Fibroblast of lung (primary cell): ENCODE results near the gene TXNRD2.

ENCODE experiments used
- CTCF ChIP-seq, 2 donors: IDR thresholded peaks in 1 of 2; conservative IDR thresholded peaks in 1 of 2; 1 replicate in 1 of 2; 2 replicates in 1 of 2; pipeline ENCODE4 v1.5.1; 2011 to 2012; ENCODE audit warnings: low read length in 2 of 2, control low read depth in 1 of 2, inconsistent platforms in 1 of 2, low read depth in 1 of 2, mild to moderate bottlenecking in 1 of 2
- EZH2 ChIP-seq: IDR thresholded peaks from 2 replicates; pipeline ENCODE4 v1.5.1; 2012; ENCODE audit warnings: low read length, control low read depth, mild to moderate bottlenecking; ENCODE audit errors: missing control alignments

DNA sequence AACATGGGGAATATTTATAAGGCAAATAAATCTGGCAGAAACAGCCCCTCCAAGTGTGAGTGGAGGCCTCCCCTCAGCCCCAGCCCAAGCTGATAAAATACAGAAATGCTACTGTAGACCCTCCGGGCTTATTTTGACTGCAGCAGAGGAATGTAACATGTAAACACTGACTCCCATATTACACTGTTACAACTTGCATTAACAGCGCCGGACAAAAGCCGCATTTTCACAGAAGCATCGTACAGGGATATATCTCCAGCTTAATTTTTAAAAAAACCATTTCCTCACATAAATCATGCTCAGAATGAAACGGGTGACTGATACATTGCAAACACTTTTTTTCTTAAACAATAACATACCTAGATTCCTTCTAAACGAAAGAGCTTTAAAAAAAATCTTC, 36.7 kb downstream of the TXNRD2 start:
- TF ChIP-seq CTCF (conservative IDR thresholded peaks at IDR 0.05 in 1 of 2, IDR thresholded peaks at IDR 0.05 in 1 of 2; ENCODE audit: low read depth in 1 of 2, low read length in 2 of 2) (no peak), EZH2 (no peak)
